Stimulated activated CD8-positive, alpha-beta memory T cell treated with anti-CD3 and anti-CD28 coated beads, Interleukin-4, amount 100 ng/mL, for 1 hour (primary cell): Measurements from ENCODE around the gene TARS3.

Source experiments
- DNase-seq, 2 donors: peaks; one replicate each; pipeline ENCODE4 v3.0.0-alpha.2; 2020; ENCODE audit warnings: low read depth in 2 of 2, low spot score in 1 of 2

Gene TARS3

DNA sequence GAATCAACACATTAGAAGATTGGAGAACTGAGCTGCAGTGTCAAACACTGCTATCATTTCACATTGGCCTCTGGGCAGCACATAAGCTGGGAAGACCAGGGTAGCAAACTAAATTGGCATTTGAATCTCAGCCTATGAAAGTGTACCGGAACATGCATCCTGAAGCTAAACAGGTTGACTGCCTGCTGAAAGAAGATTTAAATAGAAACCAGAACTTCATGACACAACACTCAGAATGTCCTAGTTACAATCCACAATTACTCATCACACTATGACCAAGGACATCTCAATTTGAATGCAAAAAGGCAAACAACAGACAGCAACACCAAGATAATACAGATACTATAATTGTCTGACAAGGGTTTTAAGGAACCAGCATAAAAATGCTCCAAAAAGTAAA is 98.3 kb downstream of the TARS3 start:
- DNase-seq, result no peak

DNA sequence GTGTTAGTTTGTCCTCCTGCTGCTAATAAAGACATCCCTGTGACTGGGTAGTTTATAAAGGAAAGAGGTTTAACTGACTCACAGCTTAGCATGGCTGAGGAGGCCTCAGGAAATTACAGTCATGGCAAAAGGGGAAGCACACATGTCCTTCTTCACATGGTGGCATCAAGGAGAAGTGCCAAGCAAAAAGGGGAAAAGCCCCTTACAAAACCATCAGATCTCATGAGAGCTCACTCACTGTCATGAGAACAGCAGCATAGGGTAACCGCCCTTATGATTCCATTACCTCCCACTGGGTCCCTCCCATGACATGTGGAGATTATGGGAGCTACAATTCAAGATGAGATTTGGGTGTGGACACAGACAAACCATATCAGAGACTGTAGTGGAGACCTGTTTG is 99.1 kb downstream of the TARS3 start:
- no peak for DNase-seq

DNA sequence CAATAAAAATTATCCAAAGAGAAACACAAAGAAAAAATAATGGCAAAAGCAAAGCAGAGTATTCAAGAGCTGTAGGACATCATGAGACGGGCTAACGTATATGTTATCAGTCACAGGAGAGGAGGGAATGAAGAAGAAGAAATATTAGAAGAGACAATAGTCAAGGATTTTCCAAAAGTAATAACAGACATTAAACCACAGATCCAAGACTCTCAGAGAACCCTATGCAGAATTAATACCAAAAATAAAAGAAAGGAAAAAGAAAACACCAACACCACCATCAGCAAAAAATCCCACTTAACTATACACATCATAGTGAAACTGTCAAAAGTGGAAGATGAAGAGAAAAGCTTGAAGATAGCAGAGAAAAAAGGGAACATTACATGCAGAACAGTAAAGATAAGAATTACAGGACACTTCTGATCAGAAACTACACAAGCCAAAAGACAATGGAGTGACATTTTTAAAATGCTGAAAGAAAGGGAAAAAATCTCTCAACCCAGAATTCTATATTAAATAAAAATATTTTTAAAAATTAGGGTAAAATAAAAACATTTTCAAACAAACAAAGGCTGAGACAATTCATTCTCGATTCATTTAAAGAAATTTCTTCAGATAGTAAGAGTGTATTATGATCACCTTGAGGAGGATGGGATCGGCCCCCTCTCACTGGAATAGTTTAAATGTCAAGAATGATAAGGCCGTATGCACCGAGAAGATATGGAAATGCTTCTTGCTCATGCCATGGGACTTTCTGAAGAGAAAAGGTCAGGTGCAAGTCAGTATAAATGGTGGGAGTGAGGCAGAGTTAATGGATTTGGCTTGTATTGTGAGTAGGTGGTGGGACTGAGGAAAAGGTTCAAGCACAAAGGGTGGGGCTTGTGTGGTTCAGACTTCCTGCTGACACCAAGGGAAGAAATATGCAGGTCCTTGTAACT is 100.6 kb downstream of the TARS3 start:
- no peak for DNase-seq

DNA sequence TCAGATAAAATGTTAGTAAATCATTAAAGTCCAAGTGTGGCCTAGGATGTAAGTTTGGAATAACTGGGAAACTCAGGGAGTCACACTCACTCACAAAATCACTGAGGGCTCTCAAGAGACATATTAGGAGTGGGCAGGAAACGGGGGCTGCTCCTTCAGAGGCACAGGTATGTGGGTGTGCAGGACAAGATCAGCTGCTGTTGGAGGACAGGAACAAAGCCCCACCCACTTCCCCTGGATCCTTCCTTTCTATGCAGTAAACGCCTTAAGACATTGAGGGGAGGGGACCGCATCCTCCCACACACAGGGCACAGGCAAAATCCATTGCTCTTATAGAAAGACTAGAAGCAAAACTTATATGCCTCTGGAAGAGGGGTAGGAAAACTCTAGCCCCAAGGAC is 102.3 kb downstream of the TARS3 start:
- DNase-seq, result no peak

DNA sequence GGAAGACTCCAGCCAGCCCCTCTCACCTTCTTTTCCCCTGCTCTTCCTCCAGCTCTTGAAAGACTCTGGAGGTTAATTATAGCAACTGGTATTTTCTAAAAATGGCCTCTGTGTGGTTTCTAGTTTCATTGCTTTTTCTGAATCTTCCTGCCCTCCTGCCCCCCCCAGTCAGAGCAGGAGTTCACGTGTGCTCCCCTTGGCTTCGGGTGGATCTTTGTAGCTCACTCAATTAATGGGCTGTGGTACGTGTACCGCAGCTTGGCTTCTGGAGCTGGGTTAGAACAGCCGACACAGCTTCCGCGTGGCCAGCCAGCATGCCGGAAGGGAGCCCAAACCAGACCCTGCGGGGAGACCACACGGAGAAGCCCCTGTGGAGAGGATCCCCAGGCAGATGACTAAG is 103.6 kb downstream of the TARS3 start:
- no peak for DNase-seq

DNA sequence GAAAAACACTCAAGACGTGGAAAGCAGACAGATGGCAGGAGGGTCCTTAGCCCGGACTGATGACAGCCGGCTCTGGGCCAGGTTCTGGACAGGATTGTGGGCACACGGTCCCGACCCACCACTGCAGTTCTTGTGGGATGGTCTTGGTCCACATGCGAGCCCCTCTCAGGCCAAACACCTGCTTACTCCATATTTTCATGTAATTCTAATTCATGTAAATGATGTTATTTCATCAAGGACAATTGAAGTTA is 104.7 kb downstream of the TARS3 start:
- no peak for DNase-seq

DNA sequence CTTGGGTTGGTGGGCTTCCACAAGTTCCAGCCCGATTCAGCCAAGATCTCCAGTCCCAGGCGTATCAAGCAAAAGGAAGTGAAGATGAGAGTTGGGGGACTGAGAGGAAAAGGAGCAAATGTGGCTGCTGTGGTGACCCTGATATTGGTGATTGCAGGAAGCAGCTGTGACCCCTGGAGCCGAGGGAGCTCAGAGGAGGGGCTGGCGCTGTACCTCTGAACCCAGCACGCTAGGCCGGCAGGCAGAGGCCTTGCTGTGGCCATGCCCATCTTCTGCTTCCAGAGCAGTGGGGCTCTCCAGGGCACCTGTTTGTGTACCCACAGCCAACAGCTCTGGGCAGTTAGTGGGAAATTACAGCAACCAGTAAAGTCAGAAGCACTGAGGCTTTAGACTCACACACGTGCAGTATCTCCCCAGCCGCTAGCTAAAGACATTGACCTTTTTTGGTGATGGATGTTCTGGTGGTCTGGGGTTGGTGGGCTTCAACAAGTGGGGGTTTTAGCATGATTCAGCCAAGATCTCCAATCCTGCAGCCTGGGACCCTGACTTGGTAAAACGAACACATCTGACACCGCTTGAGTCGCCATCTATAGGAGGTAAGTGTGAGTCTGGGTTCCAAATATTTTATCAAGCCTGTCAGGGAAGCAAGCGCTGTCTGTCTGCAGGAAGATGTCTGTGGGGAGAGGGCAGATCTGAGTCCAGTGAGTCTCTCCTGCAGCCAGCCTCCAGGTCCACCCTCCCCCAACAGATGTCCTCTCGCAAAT is 105.2 kb downstream of the TARS3 start:
- no peak for DNase-seq

DNA sequence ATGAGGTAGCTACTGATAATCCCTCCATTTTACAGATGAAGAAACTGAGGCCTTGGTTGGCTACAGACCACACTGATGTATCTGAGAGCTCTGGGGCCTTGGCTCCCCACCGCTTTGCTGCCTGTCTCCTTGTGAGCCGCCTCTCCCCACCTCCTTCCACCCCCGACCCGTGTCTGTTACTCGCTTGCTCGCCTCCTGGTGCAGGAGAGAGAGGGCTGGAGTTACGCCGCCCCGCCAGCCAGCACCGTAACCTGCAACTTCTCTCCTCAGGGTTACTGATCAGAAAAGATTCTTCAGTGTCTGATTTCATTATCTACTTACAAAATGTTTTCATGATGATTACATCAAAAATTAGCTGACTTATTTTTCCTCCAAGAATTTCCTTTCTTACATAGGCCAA is 106.2 kb downstream of the TARS3 start:
- DNase-seq, result no peak

DNA sequence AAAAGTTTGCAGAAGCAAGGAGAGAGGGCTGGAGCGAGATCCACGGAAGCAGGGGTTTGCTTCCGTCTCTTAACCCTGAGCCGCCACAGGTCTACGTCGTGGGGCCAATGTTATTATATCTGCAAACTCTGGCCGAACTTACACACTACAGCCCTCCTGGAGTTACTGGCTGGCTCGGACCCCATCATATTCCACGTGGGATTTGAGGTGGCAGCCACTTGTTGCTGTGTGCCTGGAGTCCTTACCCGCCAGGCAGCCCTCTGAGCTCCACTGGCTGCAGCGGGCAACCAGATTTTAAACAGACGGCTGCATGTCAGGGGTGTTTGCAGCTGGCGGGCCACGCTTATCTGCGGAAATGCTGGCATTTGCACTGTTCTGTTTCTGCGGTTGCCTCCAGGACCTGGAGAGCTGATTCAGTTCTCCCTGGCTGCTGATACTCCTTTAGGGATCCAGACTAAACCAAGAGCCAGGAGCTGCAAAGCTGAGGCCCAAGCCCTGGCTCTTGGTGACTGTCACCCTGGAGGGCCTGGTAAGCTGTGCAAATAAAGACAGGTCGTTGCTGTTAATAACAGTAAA is 106.8 kb downstream of the TARS3 start:
- DNase-seq, result no peak

DNA sequence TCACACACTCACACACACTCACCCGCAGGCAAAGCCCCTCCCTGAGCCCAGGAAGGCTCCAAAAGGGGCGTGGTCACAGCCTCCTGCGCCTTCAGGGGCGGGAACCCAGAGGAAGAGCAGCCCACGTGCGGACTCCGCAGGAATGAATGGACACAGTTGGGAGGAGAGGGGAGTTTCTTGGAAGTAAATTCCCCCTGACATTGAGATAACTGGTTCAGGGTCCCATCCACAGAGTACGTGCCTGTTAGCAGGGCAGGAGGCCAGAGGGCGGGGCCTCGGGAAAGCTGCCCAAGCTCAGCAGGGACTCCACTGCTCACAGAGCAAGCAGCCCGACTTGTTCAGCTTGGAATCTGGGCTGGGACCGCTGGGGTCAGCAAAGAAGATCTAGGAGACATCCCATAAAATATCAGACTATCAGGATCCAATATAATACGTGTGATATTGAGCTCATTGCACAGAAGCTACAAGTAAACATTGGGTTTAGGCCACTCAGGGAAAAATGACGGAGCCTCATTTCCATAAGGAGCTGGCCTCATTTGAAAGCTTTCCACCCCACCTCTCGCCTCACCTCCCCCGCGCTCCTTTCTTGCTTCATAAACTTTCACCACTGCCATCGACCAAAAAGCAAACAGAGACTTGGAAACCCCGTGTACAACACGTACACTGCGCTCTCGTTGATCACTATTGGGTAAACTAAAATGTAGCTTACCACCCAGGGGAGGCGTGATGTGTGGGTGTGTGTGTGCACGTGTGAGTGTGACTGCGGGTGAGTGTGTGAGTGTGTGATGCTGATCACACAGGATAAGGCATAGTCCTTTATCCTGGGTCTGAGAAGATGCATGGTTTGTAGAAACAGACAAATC is 108.1 kb downstream of the TARS3 start:
- DNase-seq, result no peak

DNA sequence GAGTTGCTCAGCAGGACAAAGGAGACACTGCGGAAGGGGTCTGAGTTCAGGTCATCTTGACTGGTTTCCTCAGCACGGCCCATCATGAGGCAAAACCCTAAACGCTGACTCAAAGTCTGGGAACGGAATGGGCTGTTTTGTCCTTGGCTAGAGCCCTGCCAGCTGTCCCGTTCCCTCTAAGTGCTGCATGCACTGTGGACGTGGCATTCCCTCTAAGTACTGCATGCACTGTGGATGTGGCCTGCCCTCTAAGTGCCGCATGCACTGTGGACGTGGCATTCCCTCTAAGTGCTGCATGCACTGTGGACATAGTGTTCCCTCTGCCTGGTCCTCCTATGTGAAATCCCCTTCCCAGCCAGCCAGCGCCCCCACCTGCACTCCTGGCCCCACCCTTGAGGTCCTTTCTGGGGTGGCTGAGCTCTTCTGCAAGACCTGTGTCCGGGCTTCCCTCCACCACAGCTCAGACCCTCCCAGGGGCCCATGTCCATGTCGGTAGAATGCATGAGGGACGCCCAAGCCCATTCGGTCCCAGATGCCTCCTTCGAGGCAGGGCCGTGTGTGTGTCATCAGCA is 108.8 kb downstream of the TARS3 start:
- DNase-seq, result no peak

DNA sequence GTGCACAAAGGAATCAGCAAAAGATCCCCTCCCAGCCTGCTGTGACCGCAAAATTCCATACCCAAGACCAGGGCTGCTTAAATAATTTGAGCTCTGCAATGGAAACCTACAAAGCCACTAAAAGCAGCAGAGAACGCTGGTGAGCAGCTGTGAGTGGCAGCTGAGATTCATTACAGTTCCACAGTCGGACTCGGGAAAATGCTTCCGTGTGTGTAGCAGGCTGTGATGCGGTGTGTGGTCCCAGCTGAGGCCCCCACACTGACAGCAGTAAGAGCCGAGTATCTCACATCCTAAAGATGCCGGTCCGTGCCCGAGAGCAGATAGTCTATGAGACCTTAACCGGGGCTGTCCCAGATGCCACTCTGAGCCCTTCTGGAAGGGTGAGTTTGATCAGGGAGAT is 109.5 kb downstream of the TARS3 start:
- no peak for DNase-seq

DNA sequence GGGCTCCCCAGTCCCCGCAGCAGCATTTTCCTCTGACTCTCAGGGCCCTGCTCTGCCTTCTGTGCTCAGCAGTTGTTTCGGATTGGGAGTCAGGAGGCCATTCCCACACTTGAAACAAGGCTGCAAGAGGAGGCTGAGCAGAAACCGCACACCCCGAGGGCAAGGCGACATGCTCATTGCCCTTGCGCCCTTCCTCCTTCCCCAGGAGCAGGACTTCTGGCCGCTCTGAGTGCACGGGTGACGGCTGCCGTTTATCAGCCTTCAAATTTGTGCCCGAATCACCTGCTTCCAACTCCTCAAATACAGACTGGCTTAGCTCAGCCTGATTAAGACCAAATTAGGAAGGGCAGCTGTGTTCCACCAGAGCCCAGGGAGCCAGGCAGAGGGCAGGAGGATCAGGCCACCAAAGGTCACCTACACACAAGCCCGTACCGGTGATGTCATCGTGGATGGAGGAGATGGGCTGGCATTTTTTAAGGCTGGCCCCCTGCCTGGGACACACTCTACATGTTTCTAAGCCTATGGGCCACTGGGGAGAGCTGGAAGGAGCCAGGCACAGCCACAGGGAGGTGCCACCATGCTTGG is 110.2 kb downstream of the TARS3 start:
- DNase-seq, result no peak

DNA sequence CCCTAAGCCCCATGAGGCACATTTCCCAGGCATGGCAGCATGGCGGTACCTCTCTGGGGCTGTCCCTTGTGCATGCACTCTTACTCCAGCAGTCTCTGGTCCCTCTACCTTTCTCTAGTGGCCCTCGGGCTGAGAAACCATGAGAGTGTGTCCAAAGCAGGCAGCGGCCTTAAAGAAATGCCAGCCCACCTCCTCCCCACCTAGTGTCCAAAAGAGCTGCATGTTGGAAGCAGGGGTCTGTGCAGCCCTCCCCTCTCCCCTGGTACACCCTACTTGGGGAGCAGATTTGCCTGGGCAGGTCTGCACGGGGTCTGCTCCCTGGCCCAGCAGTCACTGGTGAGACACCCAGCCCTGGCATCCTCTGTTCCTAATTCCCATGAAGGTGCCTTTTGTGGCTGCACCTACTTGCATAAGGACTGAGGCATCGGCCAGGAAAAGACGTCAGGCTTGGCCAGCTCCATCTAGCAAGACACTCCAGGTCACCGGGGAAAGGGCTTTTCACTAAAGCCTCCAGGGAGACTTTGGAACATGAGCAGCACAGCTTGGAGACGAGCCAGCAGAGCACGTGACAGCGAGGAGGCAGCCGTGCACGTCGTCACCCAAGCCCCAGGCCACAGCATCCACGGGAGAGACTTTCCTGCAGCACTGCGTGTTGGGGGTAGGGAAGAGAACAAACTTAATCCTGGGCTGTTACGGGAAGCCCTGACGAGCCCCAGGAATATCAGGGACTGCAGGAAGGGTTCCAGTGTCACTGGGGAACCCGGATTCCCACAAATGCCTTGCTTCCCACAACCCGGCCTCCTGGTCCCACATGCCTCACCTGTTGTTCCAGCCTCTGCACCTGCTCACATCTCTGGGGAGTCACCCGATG is 110.9 kb downstream of the TARS3 start:
- DNase-seq, result no peak

DNA sequence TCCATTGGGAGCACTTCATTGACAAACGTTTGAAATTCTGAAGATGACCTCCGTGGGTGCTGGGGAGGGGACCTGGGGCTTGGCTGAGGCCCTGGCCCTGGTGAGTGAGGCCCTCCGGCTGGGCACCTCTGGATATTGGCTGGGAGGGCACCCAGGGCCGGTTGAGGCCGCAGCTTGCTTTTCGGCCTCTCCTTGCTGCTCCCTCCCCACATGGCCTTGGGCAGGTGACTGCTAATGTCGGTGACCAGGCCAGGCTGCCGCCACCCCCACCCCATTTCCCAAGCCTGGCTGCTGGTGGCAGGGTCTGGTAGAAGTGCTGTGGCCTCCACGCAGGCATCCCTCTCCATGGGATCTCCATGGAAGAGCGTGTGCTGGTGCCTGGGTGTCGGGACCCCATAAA is 111.6 kb downstream of the TARS3 start:
- DNase-seq, result no peak

DNA sequence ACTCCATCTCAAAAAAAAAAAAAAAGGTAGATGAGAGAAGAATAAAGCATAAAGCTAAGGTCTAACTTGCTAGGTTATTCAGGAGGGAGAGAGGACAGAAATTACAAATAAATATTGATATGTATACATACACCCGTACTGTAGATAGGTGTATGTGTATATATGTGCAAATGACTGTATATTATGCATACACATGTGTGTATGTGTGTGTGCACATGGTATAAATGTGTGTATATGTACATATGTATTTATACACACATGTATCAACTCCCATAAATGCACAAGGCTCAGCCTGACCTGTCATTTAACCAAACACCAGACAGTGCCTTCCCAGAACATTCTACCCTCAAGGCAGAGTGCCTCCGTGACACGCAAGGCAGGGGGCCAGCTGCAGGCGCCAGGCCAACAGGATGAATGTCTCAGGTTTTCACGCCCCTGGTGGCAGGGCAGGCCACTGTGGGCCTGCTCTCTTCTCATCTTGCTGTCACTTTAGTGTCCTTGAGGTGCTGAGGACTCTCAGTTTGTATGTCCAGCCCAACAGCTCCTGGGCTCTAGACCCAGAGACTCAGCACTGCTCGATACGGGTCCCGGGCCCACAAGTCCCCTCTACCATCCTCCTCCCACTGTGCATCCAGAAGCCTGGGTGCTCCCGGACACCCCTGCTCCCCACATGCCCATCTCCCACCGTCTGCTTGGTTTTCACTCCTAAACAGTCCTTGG is 112.5 kb downstream of the TARS3 start:
- no peak for DNase-seq

DNA sequence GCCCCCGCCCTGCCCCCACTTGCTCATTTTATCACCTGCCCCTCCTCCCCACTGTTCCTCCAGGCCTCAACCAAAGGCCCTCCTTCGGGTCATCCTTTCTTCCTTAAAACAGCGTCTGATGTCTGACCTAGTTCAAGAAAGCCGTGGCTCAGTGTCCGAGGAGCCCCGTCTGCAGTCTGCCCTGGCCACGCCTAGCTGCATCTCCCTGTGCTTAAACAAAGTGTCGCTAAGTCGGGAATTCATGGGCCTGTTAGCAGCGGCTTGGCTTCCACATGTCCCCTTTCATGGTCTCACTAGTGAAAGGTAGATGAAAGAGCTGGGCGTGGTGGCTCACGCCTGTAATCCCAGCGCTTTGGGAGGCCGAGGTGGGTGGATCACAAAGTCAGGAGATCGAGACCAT is 113.3 kb downstream of the TARS3 start:
- DNase-seq, result no peak

DNA sequence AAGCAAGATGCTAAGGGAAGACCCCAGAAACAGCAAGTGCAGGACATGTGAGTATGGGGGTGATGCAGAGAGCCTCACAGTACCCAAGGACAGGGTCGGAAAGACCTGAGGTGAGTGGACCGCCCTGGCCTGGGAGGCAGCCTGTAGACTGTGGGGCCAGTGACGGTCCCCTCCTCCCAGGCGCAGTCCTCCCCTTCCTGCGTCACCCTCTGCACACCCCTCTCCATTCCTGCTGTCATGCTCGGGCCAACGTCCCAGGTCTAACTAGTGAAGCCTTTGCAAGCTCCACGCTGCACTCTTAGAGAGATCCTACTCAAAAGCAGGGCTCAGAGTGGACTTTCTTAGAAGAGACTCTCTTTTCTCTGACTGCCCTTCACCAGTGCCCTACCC is 113.7 kb downstream of the TARS3 start:
- DNase-seq, result no peak
